Mucosa of descending colon (tissue), 3 donors: ENCODE results near the gene MEX3D. TPM values are rescaled to one million over a fixed set of nuclear protein-coding genes. Genes with fewer than 3 reads are reported as not detected.

Experiments used
- ATAC-seq: fragments of 200-7000 bp; cut with Tn5 transposase; one replicate; pipeline ENCODE4 v1.9.1; 2020; ENCODE audit warnings: mild to moderate bottlenecking, moderate library complexity
- DNase-seq, 3 donors: peaks; one replicate each; pipeline ENCODE4 v3.0.0-alpha.2; 2020
- H3K36me3 ChIP-seq: fragments of 200-600 bp; one replicate; pipeline ENCODE4 v1.8.0; 2021; ENCODE audit warnings: low read depth, mild to moderate bottlenecking
- H3K4me1 ChIP-seq: fragments of 200-600 bp; one replicate; pipeline ENCODE4 v1.8.0; 2021; ENCODE audit warnings: low read depth, mild to moderate bottlenecking
- H3K4me3 ChIP-seq: fragments of 200-600 bp; one replicate; pipeline ENCODE4 v1.8.0; 2021; ENCODE audit warnings: mild to moderate bottlenecking
- H3K9me3 ChIP-seq: fragments of 200-600 bp; one replicate; pipeline ENCODE4 v1.8.0; 2021; ENCODE audit warnings: mild to moderate bottlenecking
- intact Hi-C, 2 donors: fragments of 100-400 bp; cut with DNase I in 1 of 2; cut with micrococcal nuclease in 1 of 2; formaldehyde crosslinking; loops; one replicate each; pipeline versions ENCODE4 v1.11.0 to v1.11.1; 2022; cut with DNase I, micrococcal nuclease
- long read RNA-seq, 2 donors: library from polyadenylated mRNA; unstranded; transcript quantifications; one replicate each; pipeline ENCODE4 v2.0.0, GENCODE V29; 2019 to 2021
- total RNA-seq, 3 donors: library from RNA; stranded (reverse); fragmentation: NEBNext Ultra II Directional in 2 of 3; extraction: Animal tissue kit (Norgen Biotek cat#: 25700) in 2 of 3; gene quantifications; one replicate each; pipeline versions ENCODE4 v1.2.1 to v1.2.4, GENCODE V29; 2021 to 2023
- TF ChIP-seq, protein P1 (sequence below): fragments of 200-600 bp; IDR thresholded peaks from one replicate; pipeline ENCODE4 v1.8.0; 2022; ENCODE audit warnings: antibody characterized with exemption, mild to moderate bottlenecking
- donor health status: DM: no; HTN: no; CAD: no; lungs with moderate emphysema.
- donor health status: DM: no; HTN: no; CAD: no.
- donor health status: DM: no; HTN: yes; CAD: no.

The MEX3D gene
- 10 to 100 TPM; 21.3 to 28.1 (median 21.5) TPM for total RNA-seq
- long read RNA-seq, donor 1, partial matches to known transcripts, result 2 of 5 reads
- long read RNA-seq, donor 1, other reads (novel, unspliced or antisense), result 1 of 5 reads
- long read RNA-seq, donor 2, result 0 reads

DNA sequence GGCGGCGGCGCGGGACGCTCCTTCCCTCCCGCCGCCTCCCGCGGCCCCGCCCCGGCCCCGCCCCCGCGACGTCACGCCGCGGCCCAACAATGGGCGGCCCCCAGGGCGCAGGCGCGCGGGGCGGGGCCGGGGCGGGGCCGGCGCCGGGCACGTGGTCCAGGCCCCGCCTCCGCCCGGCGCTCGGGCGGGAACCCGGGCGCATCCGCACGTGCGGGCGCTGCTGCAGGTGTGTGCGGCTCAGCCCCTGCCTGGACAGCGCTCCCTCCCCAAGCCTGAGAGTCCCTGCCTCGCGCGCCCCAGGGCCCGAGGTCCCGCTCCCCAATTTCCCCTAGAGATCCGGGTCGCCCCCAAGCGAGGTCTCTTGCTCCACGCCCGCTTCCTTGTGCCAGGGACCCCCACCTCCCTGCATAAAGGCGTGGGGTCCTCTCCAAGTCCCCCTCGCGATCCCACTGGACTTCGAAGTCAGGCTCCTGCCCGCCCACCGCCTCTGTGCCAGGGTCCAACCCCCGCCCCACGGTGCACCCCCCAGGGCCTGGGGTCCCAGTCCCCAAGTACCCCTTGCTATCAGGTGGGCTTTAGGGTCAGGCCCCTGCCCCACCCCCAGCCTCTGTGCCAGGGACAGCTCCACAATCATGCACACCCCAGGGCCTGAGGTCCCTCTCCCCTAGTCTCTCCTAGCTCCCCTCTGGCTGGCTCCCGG, at the start of gene MEX3D:
Gene MEX3D (minus strand): TSS at position 6 of the 700 bp plus-strand sequence. CDS start 267 bp downstream, outside the sequence.
- DNase-seq (peak; percentile 83 to 87 (median 87)), ATAC-seq (peak; percentile 90)
- Histone ChIP-seq H3K36me3 (no peaks in the 10 kb centered on the region), H3K9me3 (no peaks in the 10 kb centered on the region), H3K4me1 (peaks cover 8% of the 10 kb centered on the region), H3K4me3 (peak within 1 kb of the TSS; percentile 44)
- intact Hi-C loops, result no loop called here
- TF ChIP-seq, protein P1, sequence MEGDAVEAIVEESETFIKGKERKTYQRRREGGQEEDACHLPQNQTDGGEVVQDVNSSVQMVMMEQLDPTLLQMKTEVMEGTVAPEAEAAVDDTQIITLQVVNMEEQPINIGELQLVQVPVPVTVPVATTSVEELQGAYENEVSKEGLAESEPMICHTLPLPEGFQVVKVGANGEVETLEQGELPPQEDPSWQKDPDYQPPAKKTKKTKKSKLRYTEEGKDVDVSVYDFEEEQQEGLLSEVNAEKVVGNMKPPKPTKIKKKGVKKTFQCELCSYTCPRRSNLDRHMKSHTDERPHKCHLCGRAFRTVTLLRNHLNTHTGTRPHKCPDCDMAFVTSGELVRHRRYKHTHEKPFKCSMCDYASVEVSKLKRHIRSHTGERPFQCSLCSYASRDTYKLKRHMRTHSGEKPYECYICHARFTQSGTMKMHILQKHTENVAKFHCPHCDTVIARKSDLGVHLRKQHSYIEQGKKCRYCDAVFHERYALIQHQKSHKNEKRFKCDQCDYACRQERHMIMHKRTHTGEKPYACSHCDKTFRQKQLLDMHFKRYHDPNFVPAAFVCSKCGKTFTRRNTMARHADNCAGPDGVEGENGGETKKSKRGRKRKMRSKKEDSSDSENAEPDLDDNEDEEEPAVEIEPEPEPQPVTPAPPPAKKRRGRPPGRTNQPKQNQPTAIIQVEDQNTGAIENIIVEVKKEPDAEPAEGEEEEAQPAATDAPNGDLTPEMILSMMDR, result no peak

DNA sequence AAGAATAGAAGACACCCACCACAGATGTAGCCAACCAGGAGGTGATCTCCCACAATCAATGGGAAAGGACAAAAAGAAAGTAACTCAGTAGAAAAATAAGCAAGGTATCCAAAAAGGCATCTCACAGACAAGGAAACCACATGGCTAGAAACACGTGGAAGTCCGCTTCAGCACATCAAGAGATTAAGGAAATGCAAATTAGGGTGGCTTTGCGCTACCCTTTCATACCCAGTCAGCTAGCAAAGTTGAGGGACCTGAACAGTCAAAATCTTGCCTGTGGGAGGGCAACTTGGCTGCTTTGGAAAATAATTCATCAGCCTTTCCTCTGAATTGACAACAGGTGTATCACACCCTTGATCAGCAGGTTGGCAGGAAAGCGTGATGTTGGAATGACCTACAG, 48.8 kb upstream of the MEX3D start:
- Histone ChIP-seq H3K36me3 (no peaks in the 10 kb centered on the region), H3K9me3 (no peaks in the 10 kb centered on the region), H3K4me3 (no peak overlapping the region), H3K4me1 (no peaks in the 10 kb centered on the region)
- TF ChIP-seq, protein P1, result no peak
- DNase-seq (no peak), ATAC-seq (no peak)
- intact Hi-C loops, result no loop called here

- intact Hi-C loops, result no loop called here
- ATAC-seq, result no peak
- TF ChIP-seq, protein P1, result no peak
Measured at GRCh38 chr19:1616396-1616795, 48.3 kb upstream of the MEX3D start.

DNA sequence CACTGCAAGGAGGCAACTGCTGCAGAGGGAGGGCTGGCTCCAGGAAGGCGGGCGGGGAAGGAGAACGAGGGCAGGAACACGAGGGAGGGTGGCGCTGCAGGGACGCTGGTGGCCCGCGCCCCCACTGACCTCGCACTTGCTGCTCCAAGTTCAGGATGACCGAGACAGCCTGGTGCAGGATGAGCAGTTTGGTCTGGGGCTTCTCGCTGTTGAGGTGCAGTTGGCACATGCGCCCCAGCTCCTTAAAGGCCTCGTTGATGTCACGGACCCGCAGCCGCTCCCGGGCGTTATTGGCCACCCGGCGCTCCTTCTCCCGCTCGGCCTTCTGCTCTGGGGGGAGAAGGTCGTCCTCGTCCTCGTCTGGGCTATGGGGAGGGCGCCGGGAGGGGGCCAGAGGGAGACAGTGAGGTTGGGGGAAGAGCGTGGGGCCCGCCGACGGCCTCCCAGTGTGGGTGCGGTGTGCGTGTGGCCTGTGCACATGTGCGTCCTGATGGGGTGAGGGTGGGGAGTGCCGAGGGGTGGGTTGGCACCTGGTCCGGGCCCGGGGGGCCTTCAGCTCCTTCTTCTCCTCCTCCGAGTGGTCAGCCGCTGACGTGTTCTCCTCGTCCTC, 47.1 kb upstream of the MEX3D start:
- Histone ChIP-seq H3K4me1 (no peaks in the 10 kb centered on the region), H3K36me3 (no peaks in the 10 kb centered on the region), H3K4me3 (no peak overlapping the region), H3K9me3 (no peaks in the 10 kb centered on the region)
- TF ChIP-seq, protein P1, result no peak
- intact Hi-C loops, result no loop called here
- ATAC-seq, result no peak
- no peak for DNase-seq

More at GRCh38 chr19:1616396-1616795, 48.3 kb upstream of the MEX3D start:
- Histone ChIP-seq H3K9me3 (no peaks in the 10 kb centered on the region), H3K4me1 (no peaks in the 10 kb centered on the region), H3K4me3 (no peak overlapping the region), H3K36me3 (no peaks in the 10 kb centered on the region)
- DNase-seq, result no peak

DNA sequence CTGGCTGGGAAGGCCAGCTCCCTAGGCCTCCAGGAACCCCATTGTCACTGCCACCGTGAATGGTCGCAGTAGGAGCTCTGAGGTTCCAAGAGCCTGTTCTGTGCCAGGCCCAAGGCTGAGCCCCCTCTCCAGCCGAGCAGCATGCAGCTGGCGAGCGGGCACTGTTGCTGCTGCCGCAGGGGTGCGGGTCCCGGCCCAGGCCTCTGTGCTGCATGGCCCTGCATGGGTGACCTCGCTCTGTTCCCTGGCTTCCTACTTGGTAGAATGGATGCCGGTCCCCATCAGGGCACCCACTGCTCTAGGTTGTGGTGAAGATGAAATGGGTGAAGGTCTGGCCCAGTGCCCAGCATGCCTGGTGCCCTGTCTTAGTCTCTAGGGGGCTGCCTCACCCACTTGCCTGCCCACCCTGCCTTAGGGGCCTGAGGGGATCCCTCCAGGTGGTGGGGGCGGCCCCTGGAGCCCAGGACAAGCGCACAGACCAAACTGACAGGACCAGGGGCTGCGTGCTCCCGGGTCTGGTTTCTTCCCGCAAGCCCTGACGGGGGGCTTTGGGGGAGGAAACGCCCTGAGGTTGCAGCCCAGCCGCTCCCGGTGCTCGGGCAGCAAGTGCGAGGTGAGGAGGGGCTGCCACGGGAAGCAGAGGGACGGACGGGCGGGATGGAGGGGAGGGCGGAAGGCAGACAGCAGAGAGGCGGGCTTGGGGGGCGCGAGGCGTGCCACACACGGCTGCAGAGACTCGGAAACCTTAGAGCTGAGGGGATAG, 45.9 kb upstream of the MEX3D start:
- no peak for ATAC-seq

More for the DNA sequence above, 45.9 kb upstream of the MEX3D start:
- no peaks in the 10 kb centered on the region for H3K4me1 ChIP-seq
- no peak overlapping the region for H3K4me3 ChIP-seq
- no peaks in the 10 kb centered on the region for H3K36me3 ChIP-seq
- no peaks in the 10 kb centered on the region for H3K9me3 ChIP-seq
- DNase-seq, result no peak
- intact Hi-C loops, result no loop called here
- TF ChIP-seq, protein P1, result no peak
